ENCODE data around the gene ADAMTS4. TPM values are rescaled to one million over a fixed set of nuclear protein-coding genes. Genes with fewer than 3 reads are reported as not detected.

The ADAMTS4 gene
- total and polyA plus RNA-seq, 2 donors (not counting 1 experiment from before 2014, with no cell fraction given) = 1.0 to 1.3 TPM

GRCh38 chr1:161209790-161210409 lies 11.0 kb upstream of the ADAMTS4 start:
- no peak overlapping the region for H3K27ac ChIP-seq (ENCODE audit: insufficient read depth, low read length)
- no peak overlapping the region for H3K4me2 ChIP-seq (ENCODE audit: extremely low read depth, insufficient read depth, low read length)
- peak; percentile 95 for TF ChIP-seq CTCF (conservative IDR thresholded peaks at IDR 0.05 in 1 of 2, IDR thresholded peaks at IDR 0.05 in 1 of 2; ENCODE audit: low read depth in 1 of 2, low read length in 2 of 2)
- no peak for TF ChIP-seq EZH2 (IDR thresholded peaks at IDR 0.05; ENCODE audit: low read length, missing control alignments)
- DNase-seq (ENCODE audit: low read depth in 2 of 2) = peak; percentile 55 to 70
- H3K4me1 ChIP-seq (ENCODE audit: control insufficient read depth, extremely low read depth, insufficient read depth, low read length) = peaks cover 8% of the 10 kb centered on the region
- H3K4me3 ChIP-seq (replicated peaks in 1 of 4; ENCODE audit: control extremely low read depth in 1 of 4, insufficient read depth in 1 of 4, low read depth in 3 of 4, low read length in 4 of 4) = no peak overlapping the region
- peaks cover 21% of the 10 kb centered on the region for H3K36me3 ChIP-seq (ENCODE audit: control insufficient read depth, insufficient read depth, low read length)
- no peaks in the 10 kb centered on the region for H3K27me3 ChIP-seq (ENCODE audit: control insufficient read depth, insufficient read depth, low read length)
- no peaks in the 10 kb centered on the region for H4K20me1 ChIP-seq (ENCODE audit: control insufficient read depth, extremely low read depth, insufficient read depth, low read length)
- peaks cover 4% of the 10 kb centered on the region for H3K79me2 ChIP-seq (ENCODE audit: control insufficient read depth, insufficient read depth, low read length)
- H3K9me3 ChIP-seq (ENCODE audit: control insufficient read depth, insufficient read depth, low read depth, low read length) = no peaks in the 10 kb centered on the region
- H2AFZ ChIP-seq (ENCODE audit: low read length) = no peak overlapping the region
- no peak overlapping the region for H3K9ac ChIP-seq (ENCODE audit: insufficient read depth, low read length)

GRCh38 chr1:161207173-161207572 lies 8.3 kb upstream of the ADAMTS4 start:
- peak in 1 of 2 donors; percentile 95 for DNase-seq (ENCODE audit: low read depth in 2 of 2)
- no peaks in the 10 kb centered on the region for H3K27me3 ChIP-seq (ENCODE audit: control insufficient read depth, insufficient read depth, low read length)
- peak overlapping the region; percentile 36 for H3K9ac ChIP-seq (ENCODE audit: insufficient read depth, low read length)
- H3K36me3 ChIP-seq (ENCODE audit: control insufficient read depth, insufficient read depth, low read length) = peaks cover 13% of the 10 kb centered on the region
- no peak overlapping the region for H3K4me2 ChIP-seq (ENCODE audit: extremely low read depth, insufficient read depth, low read length)
- H3K4me3 ChIP-seq (replicated peaks in 1 of 4; ENCODE audit: control extremely low read depth in 1 of 4, insufficient read depth in 1 of 4, low read depth in 3 of 4, low read length in 4 of 4) = peak overlapping the region in 1 of 4 experiments; percentile 1
- no peaks in the 10 kb centered on the region for H3K9me3 ChIP-seq (ENCODE audit: control insufficient read depth, insufficient read depth, low read depth, low read length)
- H3K79me2 ChIP-seq (ENCODE audit: control insufficient read depth, insufficient read depth, low read length) = peaks cover 28% of the 10 kb centered on the region
- H2AFZ ChIP-seq (ENCODE audit: low read length) = no peak overlapping the region
- no peak for TF ChIP-seq CTCF (conservative IDR thresholded peaks at IDR 0.05 in 1 of 2, IDR thresholded peaks at IDR 0.05 in 1 of 2; ENCODE audit: low read depth in 1 of 2, low read length in 2 of 2)
- no peak for TF ChIP-seq EZH2 (IDR thresholded peaks at IDR 0.05; ENCODE audit: low read length, missing control alignments)
- H4K20me1 ChIP-seq (ENCODE audit: control insufficient read depth, extremely low read depth, insufficient read depth, low read length) = no peaks in the 10 kb centered on the region
- peaks cover 8% of the 10 kb centered on the region for H3K4me1 ChIP-seq (ENCODE audit: control insufficient read depth, extremely low read depth, insufficient read depth, low read length)
- H3K27ac ChIP-seq (ENCODE audit: insufficient read depth, low read length) = peak overlapping the region; percentile 87

- Histone ChIP-seq H3K36me3 (ENCODE audit: control insufficient read depth, insufficient read depth, low read length) (peaks cover 13% of the 10 kb centered on the region), H3K4me3 (replicated peaks in 1 of 4; ENCODE audit: control extremely low read depth in 1 of 4, insufficient read depth in 1 of 4, low read depth in 3 of 4, low read length in 4 of 4) (no peak overlapping the region), H4K20me1 (ENCODE audit: control insufficient read depth, extremely low read depth, insufficient read depth, low read length) (no peaks in the 10 kb centered on the region), H3K27me3 (ENCODE audit: control insufficient read depth, insufficient read depth, low read length) (no peaks in the 10 kb centered on the region), H3K9me3 (ENCODE audit: control insufficient read depth, insufficient read depth, low read depth, low read length) (no peaks in the 10 kb centered on the region), H3K27ac (ENCODE audit: insufficient read depth, low read length) (peak overlapping the region; percentile 87), H2AFZ (ENCODE audit: low read length) (no peak overlapping the region), H3K9ac (ENCODE audit: insufficient read depth, low read length) (peak overlapping the region; percentile 56), H3K4me2 (ENCODE audit: extremely low read depth, insufficient read depth, low read length) (no peak overlapping the region), H3K79me2 (ENCODE audit: control insufficient read depth, insufficient read depth, low read length) (peaks cover 28% of the 10 kb centered on the region), H3K4me1 (ENCODE audit: control insufficient read depth, extremely low read depth, insufficient read depth, low read length) (peaks cover 11% of the 10 kb centered on the region)
- no peak for TF ChIP-seq EZH2 (IDR thresholded peaks at IDR 0.05; ENCODE audit: low read length, missing control alignments)
- no peak for TF ChIP-seq CTCF (conservative IDR thresholded peaks at IDR 0.05 in 1 of 2, IDR thresholded peaks at IDR 0.05 in 1 of 2; ENCODE audit: low read depth in 1 of 2, low read length in 2 of 2)
- peak in 1 of 2 donors; percentile 91 for DNase-seq (ENCODE audit: low read depth in 2 of 2)
Observed at GRCh38 chr1:161206411-161207140, 7.7 kb upstream of the ADAMTS4 start.

Data from fibroblast of lung (primary cell).